BLaER1 treated with 17β-estradiol and CSF1 and Interleukin-3, amounts not matched to agents 10 nM and 100 nM (cell line): Measurements from ENCODE around the gene GDPD2.
A peak's percentile ranks its signal among the peaks of the same experiment; 100 is the strongest.

Experiments
- H3K27ac ChIP-seq, 11 experiments: shearing (Covaris generic); formaldehyde crosslinking; 2 replicates each; pipeline ENCODE4 v1.8.1; 2022
- H3K27me3 ChIP-seq, 11 experiments: shearing (Covaris generic); formaldehyde crosslinking; 2 replicates each; pipeline ENCODE4 v1.8.1; 2022
- H3K36me3 ChIP-seq, 11 experiments: shearing (Covaris generic); formaldehyde crosslinking; 2 replicates each; pipeline ENCODE4 v1.8.1; 2022
- H3K4me1 ChIP-seq, 10 experiments: shearing (Covaris generic); formaldehyde crosslinking; 2 replicates each; pipeline ENCODE4 v1.8.1; 2022
- H3K4me2 ChIP-seq, 11 experiments: shearing (Covaris generic); formaldehyde crosslinking; 2 replicates each; pipeline ENCODE4 v1.8.1; 2022
- H3K4me3 ChIP-seq, 10 experiments: shearing (Covaris generic); formaldehyde crosslinking; 2 replicates each; pipeline ENCODE4 v1.8.1; 2022
- H3K9ac ChIP-seq, 11 experiments: shearing (Covaris generic); formaldehyde crosslinking; 2 replicates each; pipeline ENCODE4 v1.8.1; 2022
- H3K9me3 ChIP-seq, 11 experiments: shearing (Covaris generic); formaldehyde crosslinking; replicated peaks in 1 of 11; 2 replicates each; pipeline ENCODE4 v1.8.1; 2022
- H4K20me1 ChIP-seq, 11 experiments: shearing (Covaris generic); formaldehyde crosslinking; 2 replicates each; pipeline ENCODE4 v1.8.1; 2022
- Cebpa-rat ChIP-seq, 11 experiments: shearing (Covaris generic); IDR thresholded peaks; 2 replicates each; pipeline ENCODE4 v1.8.1; 2022

Gene GDPD2

DNA sequence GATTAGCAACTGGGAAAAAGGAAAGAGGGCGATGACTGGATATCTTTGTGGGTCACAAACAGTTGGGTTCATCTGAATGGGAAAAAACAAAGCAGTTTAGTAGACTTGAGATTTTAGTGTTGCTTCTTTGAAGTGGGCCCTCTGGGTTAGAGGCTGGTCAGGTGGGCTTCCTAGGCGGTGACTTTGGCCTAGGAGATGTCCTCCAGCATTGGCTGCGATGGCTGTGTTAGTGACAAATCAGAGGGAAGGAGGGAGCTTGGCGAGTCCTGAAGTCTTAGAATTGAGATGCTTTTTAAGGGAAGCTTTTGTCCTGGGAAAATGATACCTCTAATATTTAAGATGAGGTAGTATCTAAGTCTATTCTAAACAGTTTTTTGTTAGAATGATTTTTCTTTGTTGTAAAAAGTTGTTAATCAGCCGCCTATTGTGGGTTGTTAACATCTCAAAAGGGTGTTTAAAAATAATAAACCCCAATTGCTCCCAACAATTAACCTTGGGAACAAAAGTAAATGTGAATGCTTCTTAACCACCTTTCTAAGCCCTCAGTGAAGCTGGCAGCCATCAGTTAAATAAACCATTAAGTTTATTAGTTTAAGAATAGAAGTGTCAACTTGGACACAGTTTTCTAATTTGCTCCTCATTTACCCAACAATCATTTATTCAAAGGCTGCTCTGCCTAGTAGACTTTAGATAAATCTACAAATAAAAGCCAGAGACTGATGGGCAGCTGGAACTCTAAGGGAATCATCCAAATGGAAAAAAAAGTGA lies 53.2 kb downstream of the GDPD2 start:
- TF ChIP-seq Cebpa-rat (IDR thresholded peaks at IDR 0.05): no peak
- Histone ChIP-seq H3K4me2 (peak overlapping the region; percentile 47 to 75 (median 64); a peak in 20 of 22 replicates), H4K20me1 (peaks cover 0 to 67% (median 31%) of the 10 kb centered on the region in 11 experiments; a peak in 17 of 22 replicates), H3K9me3 (no peaks in the 10 kb centered on the region), H3K36me3 (peaks cover 0 to 25% (median 9%) of the 10 kb centered on the region in 11 experiments; a peak in 9 of 22 replicates), H3K27ac (peak overlapping the region in 5 of 11 experiments; percentile 6 to 58 (median 46); a peak in 7 of 22 replicates), H3K27me3 (peaks cover 90 to 100% (median 97%) of the 10 kb centered on the region in 11 experiments), H3K9ac (peak overlapping the region in 2 of 11 experiments; percentile 5 to 10; a peak in 2 of 22 replicates), H3K4me3 (0 out of 20 replicates have a peak overlapping the region, but pooled peaks of 1 of the 10 experiments have one; percentile 4), H3K4me1 (peaks cover 34 to 75% (median 48%) of the 10 kb centered on the region in 10 experiments)

DNA sequence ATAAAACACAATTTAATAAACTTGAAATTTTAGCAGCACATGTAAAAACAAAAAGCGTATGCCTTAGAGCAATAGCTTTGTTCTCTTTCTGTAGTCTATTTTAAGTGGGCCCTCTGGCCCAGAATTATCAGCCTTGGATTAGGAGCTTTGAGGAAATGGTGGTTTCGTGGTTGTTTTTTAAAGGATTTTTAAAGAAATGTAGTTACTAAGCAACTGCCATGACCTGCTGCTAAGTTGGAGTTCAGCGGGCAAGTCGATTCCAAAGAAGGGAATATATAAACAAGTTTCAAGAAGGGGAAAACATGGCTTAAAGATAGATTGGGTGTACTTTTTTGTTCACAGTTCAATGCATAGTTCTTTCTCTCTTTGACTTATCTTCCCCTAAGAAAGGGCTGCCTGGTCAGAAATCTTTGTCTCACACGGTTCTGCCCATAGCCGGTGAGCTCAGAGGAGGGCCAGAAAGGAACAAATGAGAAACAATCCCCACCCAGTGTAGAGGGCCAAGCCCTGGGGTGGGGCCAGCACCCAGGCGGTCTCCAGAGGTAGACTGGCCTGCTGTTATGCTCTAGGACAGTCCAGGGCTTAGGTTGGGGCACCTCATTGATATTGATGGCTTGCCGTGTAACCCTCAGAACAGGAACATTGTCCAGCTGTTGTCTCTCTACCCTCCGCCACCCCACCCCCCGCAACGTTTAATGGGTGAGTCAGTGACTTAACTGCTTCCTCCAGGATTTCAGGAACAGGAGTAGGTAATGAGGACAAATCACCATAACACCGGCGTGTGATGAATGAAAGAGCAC lies 54.0 kb downstream of the GDPD2 start:
- no peaks in the 10 kb centered on the region for H3K9me3 ChIP-seq
- H3K9ac ChIP-seq: peak overlapping the region in 4 of 11 experiments; percentile 5 to 32 (median 20); a peak in 3 of 22 replicates
- TF ChIP-seq Cebpa-rat (IDR thresholded peaks at IDR 0.05): no peak
- peaks cover 0 to 31% (median 9%) of the 10 kb centered on the region in 11 experiments; a peak in 9 of 22 replicates for H3K36me3 ChIP-seq
- peaks cover 90 to 100% (median 98%) of the 10 kb centered on the region in 11 experiments for H3K27me3 ChIP-seq
- H3K27ac ChIP-seq: peak overlapping the region in 9 of 11 experiments; percentile 6 to 58 (median 46); a peak in 14 of 22 replicates
- H3K4me1 ChIP-seq: peaks cover 35 to 76% (median 51%) of the 10 kb centered on the region in 10 experiments
- peaks cover 0 to 73% (median 31%) of the 10 kb centered on the region in 11 experiments; a peak in 15 of 22 replicates for H4K20me1 ChIP-seq
- peak overlapping the region; percentile 47 to 75 (median 64) for H3K4me2 ChIP-seq
- H3K4me3 ChIP-seq: 0 out of 20 replicates have a peak overlapping the region, but pooled peaks of 1 of the 10 experiments have one; percentile 4

DNA sequence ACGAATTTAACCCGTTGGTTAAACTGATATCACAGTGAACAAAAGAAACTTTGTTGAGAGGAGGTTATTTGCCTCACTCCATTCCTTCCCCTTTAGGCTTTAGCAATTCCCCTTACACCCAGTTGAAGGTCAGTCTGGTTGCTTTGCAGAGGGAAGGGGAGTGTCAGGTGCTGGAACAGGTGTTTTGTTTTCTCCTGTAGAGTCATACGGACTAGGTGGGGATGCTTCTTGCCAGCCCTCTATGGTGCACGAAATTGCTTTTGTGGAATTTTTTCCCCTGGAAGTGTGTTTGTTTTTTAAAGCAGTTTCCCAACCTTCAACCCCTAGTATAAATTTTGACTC lies 54.6 kb downstream of the GDPD2 start:
- Histone ChIP-seq H3K27me3 (peaks cover 89 to 100% (median 97%) of the 10 kb centered on the region in 11 experiments), H3K9ac (no peak overlapping the region), H3K9me3 (no peaks in the 10 kb centered on the region), H4K20me1 (peaks cover 0 to 71% (median 31%) of the 10 kb centered on the region in 11 experiments; a peak in 15 of 22 replicates), H3K36me3 (peaks cover 0 to 33% (median 5%) of the 10 kb centered on the region in 11 experiments; a peak in 9 of 22 replicates), H3K4me1 (peaks cover 36 to 76% (median 51%) of the 10 kb centered on the region in 10 experiments), H3K4me3 (no peak overlapping the region), H3K27ac (peak overlapping the region in 2 of 11 experiments; percentile 53 to 58; a peak in 2 of 22 replicates), H3K4me2 (peak overlapping the region in 10 of 11 experiments; percentile 48 to 75 (median 64); a peak in 13 of 22 replicates)
- TF ChIP-seq Cebpa-rat (IDR thresholded peaks at IDR 0.05): no peak

DNA sequence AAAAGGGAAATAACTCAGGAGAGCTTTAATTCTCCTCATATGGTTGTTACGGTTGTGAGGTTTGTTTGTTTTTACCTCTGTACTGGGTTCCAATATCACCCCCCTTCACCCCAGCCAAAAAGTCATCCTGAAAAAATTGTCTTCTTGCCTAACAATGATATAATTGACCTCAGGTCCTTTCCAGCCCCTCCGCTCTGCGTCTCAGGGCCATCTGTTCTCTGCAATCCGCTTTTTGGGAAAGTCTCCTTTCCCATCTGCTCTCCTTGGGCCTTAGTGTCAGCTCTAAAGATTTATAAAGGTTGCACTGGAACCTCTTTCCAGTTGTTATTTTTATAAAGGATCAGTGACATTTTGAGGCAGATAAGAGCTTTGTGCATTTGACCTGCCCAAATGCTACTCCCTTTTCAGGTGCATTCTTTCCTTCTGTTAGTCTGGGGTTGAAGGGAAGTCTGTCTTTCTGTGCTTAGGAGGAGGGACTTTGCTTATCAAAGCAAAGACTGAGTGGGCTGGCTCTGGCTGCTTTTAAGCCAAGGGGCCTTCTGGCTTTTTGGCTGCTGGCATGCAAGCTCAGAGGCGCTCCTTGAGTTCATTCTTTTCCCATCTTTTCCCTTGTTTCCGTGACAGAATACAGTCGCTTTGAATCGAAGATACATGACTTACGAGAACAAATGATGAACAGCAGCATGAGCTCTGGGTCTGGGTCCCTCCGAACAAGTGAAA lies 55.6 kb downstream of the GDPD2 start:
- peak overlapping the region in 4 of 11 experiments; percentile 3 to 30 (median 16); a peak in 5 of 22 replicates for H3K4me2 ChIP-seq

DNA sequence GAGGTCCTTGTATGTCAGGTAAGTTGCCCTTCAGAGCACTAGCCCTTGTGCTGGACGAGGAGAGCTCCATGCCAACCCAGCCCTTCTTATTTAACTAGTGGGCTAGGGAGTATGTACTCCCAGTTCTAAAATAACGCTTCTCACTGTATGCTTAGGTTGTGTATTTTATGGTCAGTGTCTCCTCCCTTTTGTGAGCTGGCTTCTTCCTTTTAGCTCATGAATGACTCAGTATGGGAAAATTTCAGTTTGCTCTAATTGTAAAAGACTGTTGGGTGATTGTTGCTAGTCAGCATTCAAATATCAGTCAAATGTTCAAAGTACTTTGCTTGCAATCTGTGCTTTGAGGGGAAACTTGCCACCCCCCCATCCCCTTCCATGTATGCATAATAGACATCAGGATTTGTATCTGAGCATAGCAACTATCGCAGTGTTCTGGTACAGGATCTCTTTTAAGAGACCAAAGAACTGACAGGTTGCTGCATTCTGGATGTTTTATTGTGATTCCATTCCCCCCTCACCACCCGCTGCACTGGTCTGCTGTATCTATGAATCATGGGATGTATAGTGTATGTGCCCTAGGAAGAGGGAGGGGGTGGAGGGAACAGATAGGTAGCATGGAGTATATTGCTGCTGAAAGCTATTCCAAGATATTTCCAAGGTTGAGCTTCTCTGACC lies 56.3 kb downstream of the GDPD2 start:
- H4K20me1 ChIP-seq: peaks cover 0 to 68% (median 37%) of the 10 kb centered on the region in 11 experiments; a peak in 14 of 22 replicates
- peaks cover 0 to 41% (median 9%) of the 10 kb centered on the region in 11 experiments; a peak in 11 of 22 replicates for H3K36me3 ChIP-seq
- H3K27ac ChIP-seq: no peak overlapping the region
- H3K27me3 ChIP-seq: peaks cover 91 to 100% (median 98%) of the 10 kb centered on the region in 11 experiments
- H3K4me3 ChIP-seq: no peak overlapping the region
- H3K9ac ChIP-seq: no peak overlapping the region
- peak overlapping the region in 5 of 11 experiments; percentile 3 to 30 (median 9); a peak in 5 of 22 replicates for H3K4me2 ChIP-seq
- no peaks in the 10 kb centered on the region for H3K9me3 ChIP-seq
- no peak for TF ChIP-seq Cebpa-rat (IDR thresholded peaks at IDR 0.05)
- peaks cover 46 to 77% (median 54%) of the 10 kb centered on the region in 10 experiments for H3K4me1 ChIP-seq

More for the DNA sequence above, 55.6 kb downstream of the GDPD2 start:
- Histone ChIP-seq H3K27me3 (peaks cover 90 to 100% (median 98%) of the 10 kb centered on the region in 11 experiments), H3K9ac (no peak overlapping the region), H4K20me1 (peaks cover 0 to 70% (median 31%) of the 10 kb centered on the region in 11 experiments; a peak in 15 of 22 replicates), H3K9me3 (no peaks in the 10 kb centered on the region), H3K27ac (no peak overlapping the region), H3K36me3 (peaks cover 0 to 34% (median 9%) of the 10 kb centered on the region in 11 experiments; a peak in 10 of 22 replicates), H3K4me1 (peaks cover 46 to 77% (median 54%) of the 10 kb centered on the region in 10 experiments), H3K4me3 (no peak overlapping the region)
- TF ChIP-seq Cebpa-rat (IDR thresholded peaks at IDR 0.05): no peak

DNA sequence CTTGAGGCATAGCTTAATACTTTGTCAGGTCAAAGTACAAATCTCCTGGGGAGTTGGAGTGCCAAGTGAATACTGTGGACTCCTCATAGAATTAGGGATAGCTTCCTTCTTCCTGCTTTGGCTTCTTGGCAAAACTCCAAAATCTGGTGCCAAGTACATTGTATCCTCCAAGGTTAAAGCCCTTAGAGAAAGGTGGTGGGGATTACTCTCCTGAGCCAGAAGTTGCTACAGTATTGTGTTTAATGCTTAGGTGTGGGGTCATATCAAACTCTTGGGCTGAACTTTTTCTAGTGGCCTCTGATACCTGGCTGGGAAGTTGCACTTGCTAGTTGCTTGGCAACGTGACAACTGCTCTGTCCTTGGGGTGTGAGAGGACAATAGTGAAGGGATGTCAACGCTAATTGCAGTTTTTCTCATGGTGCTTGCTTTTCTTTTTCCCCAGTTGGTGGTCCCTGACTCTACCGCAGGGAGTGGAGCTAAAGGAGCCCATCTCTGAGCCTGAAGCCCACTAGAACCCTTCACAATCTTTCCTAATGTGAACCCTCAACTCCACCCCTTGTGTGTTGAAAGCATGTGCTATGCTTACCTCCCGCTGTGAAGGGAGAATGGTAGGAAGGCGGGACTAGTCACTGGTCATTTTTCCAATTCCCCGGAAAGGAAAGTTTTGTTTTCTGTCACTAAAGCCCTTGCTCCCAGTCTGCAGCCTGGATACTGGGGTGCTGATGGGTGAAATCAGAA lies 57.0 kb downstream of the GDPD2 start:
- Histone ChIP-seq H3K4me1 (peaks cover 46 to 76% (median 54%) of the 10 kb centered on the region in 10 experiments), H3K4me3 (no peak overlapping the region), H3K9ac (no peak overlapping the region), H3K36me3 (peaks cover 0 to 47% (median 9%) of the 10 kb centered on the region in 11 experiments; a peak in 12 of 22 replicates), H3K4me2 (peak overlapping the region; percentile 1 to 45 (median 25); a peak in 11 of 22 replicates), H3K9me3 (no peaks in the 10 kb centered on the region), H4K20me1 (peaks cover 0 to 67% (median 39%) of the 10 kb centered on the region in 11 experiments; a peak in 14 of 22 replicates), H3K27me3 (peaks cover 94 to 100% (median 98%) of the 10 kb centered on the region in 11 experiments), H3K27ac (no peak overlapping the region)
- no peak for TF ChIP-seq Cebpa-rat (IDR thresholded peaks at IDR 0.05)

DNA sequence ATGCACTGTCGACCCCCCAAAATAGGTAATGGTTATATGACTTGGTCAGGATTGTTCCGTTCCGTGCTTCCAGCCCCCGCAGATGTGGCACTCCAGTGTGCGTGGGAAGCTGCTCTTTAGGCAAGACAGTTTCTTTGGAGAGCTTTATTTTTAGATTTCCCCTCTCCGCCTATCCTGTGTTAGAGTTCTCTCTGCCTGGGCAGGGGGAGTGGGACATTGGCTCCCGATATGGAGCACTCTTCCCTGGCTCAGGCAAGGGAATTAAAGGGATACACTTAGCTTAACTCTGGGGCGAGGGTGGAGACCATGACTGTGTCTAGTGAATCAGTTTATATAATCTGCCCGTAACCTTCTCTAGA lies 57.5 kb downstream of the GDPD2 start:
- Histone ChIP-seq H3K27me3 (peaks cover 96 to 100% (median 98%) of the 10 kb centered on the region in 11 experiments), H4K20me1 (peaks cover 0 to 69% (median 39%) of the 10 kb centered on the region in 11 experiments; a peak in 14 of 22 replicates), H3K36me3 (peaks cover 0 to 53% (median 11%) of the 10 kb centered on the region in 11 experiments; a peak in 12 of 22 replicates), H3K4me2 (peak overlapping the region; percentile 1 to 45 (median 25); a peak in 13 of 22 replicates), H3K27ac (no peak overlapping the region), H3K4me1 (peaks cover 42 to 70% (median 52%) of the 10 kb centered on the region in 10 experiments), H3K9me3 (no peaks in the 10 kb centered on the region), H3K4me3 (no peak overlapping the region), H3K9ac (no peak overlapping the region)
- no peak for TF ChIP-seq Cebpa-rat (IDR thresholded peaks at IDR 0.05)
